Activated T-cell treated with anti-CD3 and anti-CD28 coated beads, Interleukin-2, amount 50 U/mL, for 24 hours (primary cell): Measurements from ENCODE around the gene TJP1.
"Not testable (repeated sequence)": the region's sequence is repeated elsewhere in the genome, so short reads cannot be mapped to it uniquely, and the experiment has no call there.

Experiments used
- DNase-seq: peaks from one replicate; pipeline ENCODE4 v3.0.0-alpha.2; 2020
- H3K27ac Mint-ChIP-seq: 2 replicates; pipeline ENCODE4 v1.8.0; 2020; ENCODE audit warnings: mild to moderate bottlenecking, mixed read lengths
- H3K27me3 Mint-ChIP-seq: 2 replicates; pipeline ENCODE4 v1.8.0; 2020; ENCODE audit warnings: mixed read lengths
- H3K36me3 Mint-ChIP-seq: 2 replicates; pipeline ENCODE4 v1.8.0; 2020; ENCODE audit warnings: low read depth, mixed read lengths
- H3K4me1 Mint-ChIP-seq: 2 replicates; pipeline ENCODE4 v1.8.0; 2020; ENCODE audit warnings: low read depth, mixed read lengths
- H3K4me3 Mint-ChIP-seq: 2 replicates; pipeline ENCODE4 v1.8.0; 2020; ENCODE audit warnings: mild to moderate bottlenecking, moderate library complexity, mixed read lengths
- H3K9me3 Mint-ChIP-seq: 2 replicates; pipeline ENCODE4 v1.8.0; 2020; ENCODE audit warnings: mixed read lengths

TJP1 gene

GRCh38 chr15:29734917-29735572, 87.2 kb downstream of the TJP1 start:
- Mint-ChIP-seq H3K27ac (no peak overlapping the region), H3K4me3 (no peak overlapping the region), H3K4me1 (peaks cover 4% of the 10 kb centered on the region), H3K27me3 (peaks cover 13% of the 10 kb centered on the region), H3K36me3 (no peaks in the 10 kb centered on the region), H3K9me3 (no peaks in the 10 kb centered on the region)
- no peak for DNase-seq

GRCh38 chr15:29731865-29732264, 90.4 kb downstream of the TJP1 start:
- Mint-ChIP-seq H3K4me3 (no peak overlapping the region), H3K27me3 (peaks cover 24% of the 10 kb centered on the region), H3K36me3 (no peaks in the 10 kb centered on the region), H3K4me1 (peaks cover 4% of the 10 kb centered on the region), H3K27ac (no peak overlapping the region), H3K9me3 (no peaks in the 10 kb centered on the region)
- DNase-seq = no peak

GRCh38 chr15:29730471-29730870, 91.8 kb downstream of the TJP1 start:
- not testable (repeated sequence) for DNase-seq, H3K27ac Mint-ChIP-seq, H3K9me3 Mint-ChIP-seq, H3K36me3 Mint-ChIP-seq, H3K4me1 Mint-ChIP-seq, H3K4me3 Mint-ChIP-seq
- peaks cover 31% of the 10 kb centered on the region for H3K27me3 Mint-ChIP-seq

GRCh38 chr15:29728418-29728817, 93.8 kb downstream of the TJP1 start:
- no peak overlapping the region for H3K4me3 Mint-ChIP-seq
- no peaks in the 10 kb centered on the region for H3K9me3 Mint-ChIP-seq
- no peak overlapping the region for H3K27ac Mint-ChIP-seq
- H3K36me3 Mint-ChIP-seq = no peaks in the 10 kb centered on the region
- no peaks in the 10 kb centered on the region for H3K4me1 Mint-ChIP-seq
- no peak for DNase-seq
- H3K27me3 Mint-ChIP-seq = peaks cover 30% of the 10 kb centered on the region

- H3K36me3 Mint-ChIP-seq = no peaks in the 10 kb centered on the region
- no peak overlapping the region for H3K27ac Mint-ChIP-seq
- H3K4me1 Mint-ChIP-seq = no peaks in the 10 kb centered on the region
- peaks cover 26% of the 10 kb centered on the region for H3K27me3 Mint-ChIP-seq
- no peak for DNase-seq
- no peak overlapping the region for H3K4me3 Mint-ChIP-seq
- peaks cover 2% of the 10 kb centered on the region for H3K9me3 Mint-ChIP-seq
These were observed 94.4 kb downstream of the TJP1 start for GRCh38 chr15:29727871-29728270.

GRCh38 chr15:29726553-29726952, 95.7 kb downstream of the TJP1 start:
- H3K9me3 Mint-ChIP-seq = peaks cover 14% of the 10 kb centered on the region
- H3K4me3 Mint-ChIP-seq = no peak overlapping the region
- no peak for DNase-seq
- H3K27ac Mint-ChIP-seq = no peak overlapping the region
- H3K4me1 Mint-ChIP-seq = no peaks in the 10 kb centered on the region
- H3K36me3 Mint-ChIP-seq = no peaks in the 10 kb centered on the region
- H3K27me3 Mint-ChIP-seq = peaks cover 25% of the 10 kb centered on the region

- peaks cover 28% of the 10 kb centered on the region for H3K27me3 Mint-ChIP-seq
- DNase-seq = no peak
- no peak overlapping the region for H3K4me3 Mint-ChIP-seq
- H3K4me1 Mint-ChIP-seq = no peaks in the 10 kb centered on the region
- no peaks in the 10 kb centered on the region for H3K36me3 Mint-ChIP-seq
- H3K27ac Mint-ChIP-seq = no peak overlapping the region
- H3K9me3 Mint-ChIP-seq = peaks cover 25% of the 10 kb centered on the region
These were observed 98.2 kb downstream of the TJP1 start for GRCh38 chr15:29724026-29724425.

GRCh38 chr15:29713784-29714183, 108.5 kb downstream of the TJP1 start:
- Mint-ChIP-seq H3K9me3 (no peaks in the 10 kb centered on the region), H3K27me3 (peaks cover 11% of the 10 kb centered on the region), H3K36me3 (no peaks in the 10 kb centered on the region), H3K27ac (no peak overlapping the region), H3K4me1 (no peaks in the 10 kb centered on the region), H3K4me3 (no peak overlapping the region)
- no peak for DNase-seq

- no peaks in the 10 kb centered on the region for H3K4me1 Mint-ChIP-seq
- no peak overlapping the region for H3K4me3 Mint-ChIP-seq
- no peaks in the 10 kb centered on the region for H3K9me3 Mint-ChIP-seq
- DNase-seq = no peak
- no peaks in the 10 kb centered on the region for H3K36me3 Mint-ChIP-seq
- H3K27me3 Mint-ChIP-seq = peaks cover 7% of the 10 kb centered on the region
- no peak overlapping the region for H3K27ac Mint-ChIP-seq
These were observed 110.0 kb downstream of the TJP1 start for GRCh38 chr15:29712149-29712885.

- H3K27ac Mint-ChIP-seq = no peak overlapping the region
- peaks cover 7% of the 10 kb centered on the region for H3K27me3 Mint-ChIP-seq
- H3K4me1 Mint-ChIP-seq = no peaks in the 10 kb centered on the region
- no peaks in the 10 kb centered on the region for H3K9me3 Mint-ChIP-seq
- H3K4me3 Mint-ChIP-seq = no peak overlapping the region
- no peaks in the 10 kb centered on the region for H3K36me3 Mint-ChIP-seq
- no peak for DNase-seq
These were observed 110.7 kb downstream of the TJP1 start for GRCh38 chr15:29711531-29711930.

GRCh38 chr15:29708519-29708918, 113.7 kb downstream of the TJP1 start:
- H3K4me1 Mint-ChIP-seq = no peaks in the 10 kb centered on the region

GRCh38 chr15:29704950-29705597, 117.2 kb downstream of the TJP1 start:
- Mint-ChIP-seq H3K27me3 (no peaks in the 10 kb centered on the region), H3K36me3 (no peaks in the 10 kb centered on the region), H3K9me3 (no peaks in the 10 kb centered on the region), H3K4me3 (no peak overlapping the region), H3K27ac (no peak overlapping the region), H3K4me1 (no peaks in the 10 kb centered on the region)
- no peak for DNase-seq

More at GRCh38 chr15:29708519-29708918, 113.7 kb downstream of the TJP1 start:
- no peak for DNase-seq
- H3K36me3 Mint-ChIP-seq = no peaks in the 10 kb centered on the region
- H3K9me3 Mint-ChIP-seq = no peaks in the 10 kb centered on the region
- H3K27ac Mint-ChIP-seq = no peak overlapping the region
- H3K4me3 Mint-ChIP-seq = no peak overlapping the region
- no peaks in the 10 kb centered on the region for H3K27me3 Mint-ChIP-seq

GRCh38 chr15:29701151-29701550, 121.1 kb downstream of the TJP1 start:
- no peaks in the 10 kb centered on the region for H3K9me3 Mint-ChIP-seq
- H3K4me3 Mint-ChIP-seq = no peak overlapping the region
- no peaks in the 10 kb centered on the region for H3K4me1 Mint-ChIP-seq
- DNase-seq = no peak
- H3K27me3 Mint-ChIP-seq = no peaks in the 10 kb centered on the region
- no peak overlapping the region for H3K27ac Mint-ChIP-seq
- no peaks in the 10 kb centered on the region for H3K36me3 Mint-ChIP-seq

- no peaks in the 10 kb centered on the region for H3K36me3 Mint-ChIP-seq
These were observed 122.0 kb downstream of the TJP1 start for GRCh38 chr15:29700296-29700695.

GRCh38 chr15:29699791-29700190, 122.5 kb downstream of the TJP1 start:
- H3K36me3 Mint-ChIP-seq = no peaks in the 10 kb centered on the region
- no peaks in the 10 kb centered on the region for H3K4me1 Mint-ChIP-seq
- H3K4me3 Mint-ChIP-seq = no peak overlapping the region
- H3K27ac Mint-ChIP-seq = no peak overlapping the region
- no peak for DNase-seq
- H3K9me3 Mint-ChIP-seq = no peaks in the 10 kb centered on the region
- H3K27me3 Mint-ChIP-seq = no peaks in the 10 kb centered on the region

More at GRCh38 chr15:29700296-29700695, 122.0 kb downstream of the TJP1 start:
- no peaks in the 10 kb centered on the region for H3K4me1 Mint-ChIP-seq
- H3K9me3 Mint-ChIP-seq = no peaks in the 10 kb centered on the region
- no peak for DNase-seq
- H3K27me3 Mint-ChIP-seq = no peaks in the 10 kb centered on the region
- no peak overlapping the region for H3K27ac Mint-ChIP-seq
- no peak overlapping the region for H3K4me3 Mint-ChIP-seq
